Anterior cingulate cortex (tissue), 58 donors: ENCODE data around the gene MMP14.

Experiments
- DNase-seq, 58 donors: peaks; one replicate each; lab custom pipeline; 2025; lab: John Stamatoyannopoulos, UW

MMP14 gene

GRCh38 chr14:22878271-22879246, 42.2 kb downstream of the MMP14 start:
- no peak for DNase-seq

- DNase-seq: no peak
These were observed 45.7 kb downstream of the MMP14 start for GRCh38 chr14:22882064-22882463.

- DNase-seq: peak in 26 of 58 donors; percentile 10 to 66 (median 30)
These were observed 46.3 kb downstream of the MMP14 start for GRCh38 chr14:22882529-22883172.

- DNase-seq: peak in 4 of 58 donors; percentile 18 to 45 (median 30)
These were observed 47.0 kb downstream of the MMP14 start, which contains the start of gene REM2 for GRCh38 chr14:22883173-22883976. TSS of gene REM2 (plus strand) at chr14:22883222. CDS start at chr14:22883288, 66 bp downstream.

DNA sequence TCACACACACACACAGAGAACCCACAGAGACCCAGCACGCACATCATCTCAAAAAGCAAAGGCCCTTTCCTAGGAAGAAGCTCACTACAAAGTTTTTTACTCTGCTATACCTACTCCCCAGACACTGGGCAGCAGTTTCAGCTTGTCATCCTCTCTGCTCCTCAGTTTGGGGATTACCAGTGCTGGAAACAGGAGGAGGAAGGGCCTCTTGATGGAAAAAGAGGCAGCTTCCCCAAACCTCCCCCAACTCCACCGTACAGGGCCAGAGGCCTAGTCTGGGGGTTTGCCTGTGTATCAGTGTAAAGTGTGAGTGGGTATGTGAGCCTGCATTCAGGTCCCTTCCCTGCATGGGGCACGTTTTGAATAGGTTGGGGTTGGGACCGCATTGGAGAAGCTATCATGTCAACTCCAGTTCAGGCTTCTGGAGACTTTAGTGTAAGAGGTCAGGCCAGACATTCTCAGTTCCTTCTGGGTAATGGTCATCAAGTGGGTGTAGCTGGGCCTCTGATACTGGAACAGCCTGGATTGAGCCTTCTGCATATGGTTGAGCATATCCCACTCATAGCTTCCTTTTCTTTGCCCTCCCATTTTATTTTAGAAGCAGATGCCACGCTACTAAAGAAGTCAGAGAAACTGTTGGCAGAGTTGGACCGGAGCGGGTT, 47.8 kb downstream of the MMP14 start:
- no peak for DNase-seq

DNA sequence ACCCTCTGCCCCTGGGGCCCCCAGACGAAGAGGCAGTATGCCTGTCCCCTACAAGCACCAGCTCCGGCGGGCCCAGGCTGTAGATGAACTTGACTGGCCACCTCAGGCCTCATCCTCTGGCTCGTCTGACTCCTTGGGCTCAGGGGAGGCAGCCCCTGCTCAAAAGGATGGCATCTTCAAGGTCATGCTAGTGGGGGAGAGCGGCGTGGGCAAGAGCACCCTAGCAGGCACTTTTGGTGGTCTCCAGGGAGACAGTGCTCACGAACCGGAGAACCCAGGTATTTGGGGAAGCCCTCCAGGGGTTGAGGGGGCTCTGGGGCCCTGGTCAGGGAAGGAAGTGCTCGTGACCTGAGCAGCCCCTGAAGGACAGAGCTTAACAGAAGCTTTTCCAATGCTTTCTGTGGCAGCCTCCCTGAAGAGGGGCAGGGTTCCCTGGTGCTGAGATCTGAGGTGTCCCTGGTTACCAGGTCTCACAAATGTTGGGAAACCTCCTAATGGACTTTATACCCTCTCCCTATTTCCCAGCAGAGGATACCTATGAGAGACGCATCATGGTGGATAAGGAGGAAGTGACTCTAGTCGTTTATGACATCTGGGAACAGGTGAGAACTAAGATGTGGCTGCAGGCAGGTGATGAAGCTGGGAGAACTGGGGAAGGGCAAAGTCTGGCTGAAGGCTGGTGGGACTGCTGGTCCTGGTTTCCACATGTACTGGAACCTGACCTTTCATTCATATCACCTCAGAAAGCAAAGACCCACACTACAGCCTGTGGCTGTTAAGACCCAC, 48.5 kb downstream of the MMP14 start:
- no peak for DNase-seq

- DNase-seq: no peak
These were observed 49.6 kb downstream of the MMP14 start for GRCh38 chr14:22885975-22886374.

DNA sequence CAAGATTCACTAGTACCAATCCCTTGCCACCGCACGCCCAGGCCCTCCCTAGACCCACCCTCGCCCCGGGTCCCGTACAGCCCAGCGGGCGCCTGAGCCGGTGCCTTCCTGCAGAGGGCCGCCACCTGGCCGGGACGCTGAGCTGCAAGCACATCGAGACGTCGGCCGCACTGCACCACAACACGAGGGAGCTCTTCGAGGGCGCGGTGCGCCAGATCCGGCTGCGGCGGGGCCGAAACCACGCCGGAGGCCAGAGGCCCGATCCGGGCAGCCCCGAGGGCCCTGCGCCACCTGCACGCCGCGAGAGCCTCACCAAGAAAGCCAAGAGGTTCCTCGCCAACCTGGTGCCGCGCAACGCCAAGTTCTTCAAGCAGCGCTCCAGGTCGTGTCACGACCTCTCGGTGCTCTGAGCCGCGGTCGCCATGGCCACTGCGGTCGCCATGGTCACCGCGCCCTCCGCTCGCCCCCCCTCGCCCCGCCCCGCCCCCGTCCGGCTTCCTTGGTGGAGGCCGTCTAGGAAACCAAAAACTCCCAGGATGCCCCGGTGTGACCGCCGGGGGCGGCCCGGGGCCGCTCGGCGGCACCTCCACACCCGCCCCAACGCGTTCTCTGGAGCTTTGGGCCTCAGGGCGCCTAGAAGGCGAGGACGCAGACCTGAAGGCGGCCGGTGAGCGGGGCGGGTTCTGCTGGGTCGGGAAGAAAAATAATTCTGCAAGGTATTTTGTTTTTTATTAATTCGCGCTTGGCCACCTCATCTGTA, 50.3 kb downstream of the MMP14 start:
- peak in 15 of 58 donors; percentile 3 to 61 (median 14) for DNase-seq

GRCh38 chr14:22887260-22887989, 51.0 kb downstream of the MMP14 start:
- DNase-seq: no peak

DNA sequence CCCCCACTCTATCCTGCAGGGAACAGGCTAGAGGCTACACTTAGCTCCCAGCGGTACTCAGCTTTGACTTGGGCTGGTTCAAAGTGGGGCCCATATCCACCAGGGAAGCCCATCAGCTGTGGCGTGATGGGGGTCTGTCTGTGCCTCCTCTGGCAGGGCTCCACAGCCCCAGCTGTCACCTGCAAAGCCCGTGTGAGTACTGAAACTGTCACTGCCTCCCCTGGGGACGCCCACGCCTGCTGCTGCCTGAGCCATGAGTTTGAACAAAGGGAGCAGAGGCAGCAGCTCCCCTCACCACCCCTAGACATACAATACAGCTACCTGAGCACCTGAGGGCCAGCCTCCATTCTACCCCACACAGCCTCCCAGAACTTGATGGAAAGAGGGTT, 51.6 kb downstream of the MMP14 start:
- DNase-seq: peak in 1 of 58 donors; percentile 61

- DNase-seq: no peak
These were observed 52.3 kb downstream of the MMP14 start for GRCh38 chr14:22888662-22889061.

- DNase-seq: no peak
These were observed 54.0 kb downstream of the MMP14 start for GRCh38 chr14:22890416-22890815.

DNA sequence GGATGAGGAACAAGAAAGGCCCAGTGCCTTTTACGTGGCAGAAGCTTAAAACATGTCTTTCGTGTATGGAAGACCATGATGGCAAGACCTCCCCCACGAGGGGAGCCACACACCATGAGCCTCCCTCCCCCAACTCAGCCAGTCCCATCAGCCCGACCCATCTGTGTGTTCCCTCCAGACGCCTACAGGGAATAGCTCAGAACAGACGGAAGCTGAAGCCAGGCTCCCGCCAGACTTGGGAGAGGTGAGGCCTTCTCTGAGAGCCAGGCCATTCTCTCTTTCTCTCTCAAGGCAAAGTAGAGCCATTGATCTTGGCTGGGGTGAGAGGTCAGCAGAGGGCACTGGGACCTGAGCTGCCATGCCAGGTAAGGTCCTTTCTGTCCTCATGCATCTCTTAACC, 56.1 kb downstream of the MMP14 start:
- DNase-seq: no peak

- no peak for DNase-seq
These were observed 57.3 kb downstream of the MMP14 start for GRCh38 chr14:22893706-22894105.

- DNase-seq: no peak
These were observed 59.0 kb downstream of the MMP14 start for GRCh38 chr14:22895402-22895801.

DNA sequence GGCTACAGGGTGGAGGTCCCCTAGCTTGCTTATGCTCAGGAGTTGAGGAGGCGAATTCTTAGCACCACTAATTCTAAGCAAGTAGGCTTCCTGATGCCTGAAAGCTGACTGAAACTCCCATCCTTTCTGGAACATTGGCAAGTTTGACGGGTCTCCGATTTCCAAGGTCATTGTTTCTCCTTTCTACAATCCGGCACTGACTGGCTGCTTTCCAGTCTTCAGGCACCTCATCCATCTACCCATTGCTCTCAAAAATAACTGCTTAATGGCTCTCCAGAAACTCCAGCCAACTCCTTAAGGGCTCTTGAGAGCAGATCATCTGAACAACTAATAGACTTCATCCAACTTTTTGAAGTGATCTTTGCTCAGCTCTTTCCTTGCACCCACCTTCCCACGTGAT, 60.0 kb downstream of the MMP14 start:
- peak in 1 of 58 donors; percentile 2 for DNase-seq

DNA sequence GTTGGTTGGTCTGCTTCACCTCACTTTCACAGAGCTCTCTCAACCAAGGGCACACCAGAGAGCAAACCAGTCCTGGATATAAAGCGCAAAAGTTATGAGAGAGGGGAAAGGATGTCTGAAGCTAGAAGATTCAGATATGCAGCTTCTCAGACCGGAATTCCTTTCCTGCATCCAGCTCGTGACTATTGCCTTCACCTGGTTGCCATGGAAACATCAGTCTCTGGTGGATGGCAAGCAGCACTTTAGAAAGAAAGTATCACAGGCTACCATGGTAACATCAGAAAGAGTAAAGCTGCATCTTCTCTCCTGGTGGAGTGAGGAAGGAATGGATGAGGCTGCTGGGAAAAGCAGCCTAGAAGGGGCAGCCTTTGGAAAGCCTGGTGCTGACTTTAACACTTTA, 60.4 kb downstream of the MMP14 start:
- DNase-seq: no peak

- DNase-seq: no peak
These were observed 61.0 kb downstream of the MMP14 start for GRCh38 chr14:22897357-22897756.
